ENCODE results near the gene SCN5A.
"Not testable (repeated sequence)": the region's sequence is repeated elsewhere in the genome, so short reads cannot be mapped to it uniquely, and the experiment has no call there.

Gene SCN5A

DNA sequence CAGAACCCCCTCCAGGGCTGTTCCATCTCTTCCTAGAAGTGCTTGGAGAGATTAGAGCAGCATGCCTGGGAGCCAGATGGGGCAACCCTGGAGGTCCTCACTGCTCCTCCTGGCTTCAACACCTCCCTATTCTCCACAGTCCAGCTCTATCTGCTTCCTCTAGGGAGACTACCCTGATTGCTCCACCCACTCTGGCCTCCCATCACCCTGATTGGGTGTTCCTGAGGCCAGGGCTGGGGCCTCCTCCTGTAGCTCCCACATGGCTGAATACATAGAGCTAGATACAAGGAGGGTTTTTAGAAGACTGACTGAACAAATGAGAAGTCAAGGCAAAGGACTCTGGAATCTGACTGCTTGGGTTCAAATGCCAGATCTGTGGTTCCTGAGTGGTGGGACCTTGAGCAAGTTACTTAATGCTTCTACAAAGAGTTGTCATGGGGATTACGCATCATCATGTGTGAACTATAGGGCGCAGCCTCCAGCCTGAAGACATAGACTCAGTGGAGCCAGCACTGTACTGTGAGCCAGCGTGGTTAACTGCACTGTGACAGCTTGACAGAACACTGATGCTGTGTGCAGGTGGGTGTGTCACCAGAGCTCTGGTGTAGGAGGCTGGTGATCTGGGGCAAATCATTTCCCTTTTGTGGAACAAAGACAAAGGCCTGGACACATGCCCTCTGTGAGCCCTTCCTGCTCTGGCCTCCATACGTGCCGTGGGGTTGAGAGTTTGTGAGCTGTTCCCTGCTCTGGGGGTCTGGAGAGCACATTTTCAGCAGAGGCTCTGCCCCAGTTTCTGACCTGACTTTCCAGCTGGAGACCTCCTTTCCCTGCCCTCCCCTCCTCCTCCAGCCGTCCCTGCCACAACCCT, 74.8 kb downstream of the SCN5A start:
- DNase-seq (ENCODE audit: low read depth, low spot score): no peak
- no peak overlapping the region for H3K4me3 ChIP-seq (ENCODE audit: low read length)

- H3K4me3 ChIP-seq (ENCODE audit: low read length): no peak overlapping the region
- DNase-seq (ENCODE audit: low read depth, low spot score): no peak
Measured at GRCh38 chr3:38573556-38573955, 75.9 kb downstream of the SCN5A start.

- no peak overlapping the region for H3K4me3 ChIP-seq (ENCODE audit: low read length)
- no peak for DNase-seq (ENCODE audit: low read depth, low spot score)
Measured at GRCh38 chr3:38573111-38573510, 76.4 kb downstream of the SCN5A start.

- H3K4me3 ChIP-seq (ENCODE audit: low read length): no peak overlapping the region
- no peak for DNase-seq (ENCODE audit: low read depth, low spot score)
Measured at GRCh38 chr3:38567498-38567897, 82.0 kb downstream of the SCN5A start.

DNA sequence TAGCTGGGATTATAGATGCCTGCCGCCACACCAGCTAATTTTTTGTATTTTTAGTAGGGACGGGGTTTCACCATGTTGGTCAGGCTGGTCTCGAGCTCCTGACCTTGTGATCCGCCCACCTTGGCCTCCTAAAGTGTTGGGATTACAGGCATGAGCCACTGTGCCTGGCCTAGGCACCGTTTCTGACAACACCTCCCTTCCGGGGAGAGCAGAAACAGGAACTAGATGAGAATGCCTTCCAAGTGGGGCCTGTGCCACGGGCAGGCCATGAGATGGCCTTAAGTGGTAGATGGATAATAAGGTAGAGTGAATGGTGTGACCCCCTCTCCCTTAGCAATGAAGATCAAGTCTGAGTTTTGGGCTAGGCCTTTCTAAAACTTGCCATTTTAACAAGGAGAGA, 82.7 kb downstream of the SCN5A start:
- H3K4me3 ChIP-seq (ENCODE audit: low read length); DNase-seq (ENCODE audit: low read depth, low spot score): not testable (repeated sequence)

DNA sequence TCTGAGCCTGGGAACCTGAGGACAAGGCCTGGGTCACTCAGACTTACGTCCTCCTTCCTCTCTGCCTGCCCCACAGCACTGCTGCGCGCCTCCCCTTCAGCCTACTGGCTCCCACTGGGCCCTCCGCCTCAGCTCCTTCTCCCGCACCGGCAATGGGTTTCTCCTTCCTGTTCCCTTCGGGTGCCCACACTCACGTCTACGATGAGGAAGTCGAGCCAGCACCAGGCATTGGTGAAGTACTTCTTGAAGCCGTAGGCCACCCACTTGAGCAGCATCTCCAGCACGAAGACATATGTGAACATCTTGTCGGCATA, 83.3 kb downstream of the SCN5A start:
- H3K4me3 ChIP-seq (ENCODE audit: low read length): no peak overlapping the region
- no peak for DNase-seq (ENCODE audit: low read depth, low spot score)

DNA sequence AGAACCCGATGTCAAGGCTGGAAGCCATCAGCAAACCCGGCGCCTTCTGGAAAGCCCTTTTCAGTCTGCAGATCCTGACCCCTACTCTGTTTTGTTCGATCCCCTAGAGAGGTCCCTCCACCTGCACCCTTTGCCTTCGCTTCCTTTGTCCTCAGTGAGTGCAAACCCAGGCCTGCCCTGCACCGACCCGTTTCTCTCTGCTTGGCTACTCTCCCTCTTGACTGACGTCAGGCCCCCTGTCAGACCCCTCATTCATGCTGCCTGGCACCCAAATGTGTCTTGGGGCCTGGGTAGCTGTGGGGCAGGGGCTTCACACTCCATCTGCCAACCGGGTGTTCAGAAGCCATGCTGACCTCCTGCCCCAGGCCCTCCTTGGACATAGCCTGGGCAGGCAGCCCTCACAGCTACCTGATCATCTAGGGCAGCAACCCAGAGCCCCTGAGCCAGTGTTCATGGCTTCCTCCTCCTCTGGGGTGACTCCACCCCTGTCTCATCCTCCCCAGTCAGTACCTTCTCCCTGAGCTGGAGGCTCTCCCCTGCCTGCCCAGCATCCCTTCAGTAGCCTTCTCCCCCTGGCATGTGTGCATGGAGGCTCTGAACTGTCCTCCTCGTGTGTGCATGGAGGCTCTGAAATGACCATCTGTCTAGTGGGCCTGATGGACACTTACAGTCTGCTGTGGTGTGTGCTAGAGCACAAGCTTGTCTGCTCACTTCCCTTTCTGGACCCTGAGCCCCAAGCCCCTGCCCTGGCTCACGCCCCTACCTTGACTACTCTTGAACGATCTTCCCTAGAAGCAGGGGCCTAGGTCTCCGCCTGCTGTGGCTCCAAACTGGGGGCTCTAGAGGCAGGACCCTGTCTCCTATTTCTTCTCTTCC, 83.9 kb downstream of the SCN5A start:
- no peak for DNase-seq (ENCODE audit: low read depth, low spot score)
- no peak overlapping the region for H3K4me3 ChIP-seq (ENCODE audit: low read length)

DNA sequence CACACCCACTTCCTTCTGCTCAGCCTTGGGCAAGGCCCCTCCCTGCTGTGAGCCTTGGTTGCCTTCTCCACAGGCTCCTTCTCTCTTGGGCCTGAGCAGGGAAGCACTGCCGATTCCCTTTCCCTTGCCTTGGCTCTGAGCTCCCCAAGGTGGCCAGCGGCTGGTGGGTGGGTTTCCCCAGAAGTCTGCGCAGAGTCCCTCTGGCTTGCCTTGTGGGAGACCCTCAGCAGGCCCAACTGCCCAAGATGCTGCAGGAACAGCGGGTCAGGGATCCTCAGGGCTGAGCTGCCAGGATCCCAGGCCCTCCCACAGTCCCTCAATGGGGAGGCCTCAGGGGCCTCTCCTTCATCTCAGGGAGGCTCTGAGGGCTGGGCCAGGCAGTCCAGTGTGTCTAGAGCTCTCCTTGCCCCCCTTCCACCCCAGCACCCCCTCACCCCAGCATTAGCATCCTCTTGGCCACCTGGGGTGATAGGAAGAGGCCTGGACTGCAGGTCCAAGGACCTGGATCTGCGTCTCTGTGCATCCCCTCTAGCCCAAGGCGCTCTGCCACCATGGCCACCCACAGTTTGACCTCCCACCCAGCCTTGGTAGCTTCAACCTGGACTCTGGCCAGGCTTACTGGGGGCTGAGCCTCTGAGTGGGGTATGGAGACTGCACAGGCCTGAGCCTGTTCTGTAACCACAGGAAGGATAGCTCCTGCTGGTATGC, 84.7 kb downstream of the SCN5A start:
- H3K4me3 ChIP-seq (ENCODE audit: low read length): no peak overlapping the region
- DNase-seq (ENCODE audit: low read depth, low spot score): no peak

GRCh38 chr3:38563886-38564270, 85.6 kb downstream of the SCN5A start:
- DNase-seq (ENCODE audit: low read depth, low spot score): no peak
- no peak overlapping the region for H3K4me3 ChIP-seq (ENCODE audit: low read length)

DNA sequence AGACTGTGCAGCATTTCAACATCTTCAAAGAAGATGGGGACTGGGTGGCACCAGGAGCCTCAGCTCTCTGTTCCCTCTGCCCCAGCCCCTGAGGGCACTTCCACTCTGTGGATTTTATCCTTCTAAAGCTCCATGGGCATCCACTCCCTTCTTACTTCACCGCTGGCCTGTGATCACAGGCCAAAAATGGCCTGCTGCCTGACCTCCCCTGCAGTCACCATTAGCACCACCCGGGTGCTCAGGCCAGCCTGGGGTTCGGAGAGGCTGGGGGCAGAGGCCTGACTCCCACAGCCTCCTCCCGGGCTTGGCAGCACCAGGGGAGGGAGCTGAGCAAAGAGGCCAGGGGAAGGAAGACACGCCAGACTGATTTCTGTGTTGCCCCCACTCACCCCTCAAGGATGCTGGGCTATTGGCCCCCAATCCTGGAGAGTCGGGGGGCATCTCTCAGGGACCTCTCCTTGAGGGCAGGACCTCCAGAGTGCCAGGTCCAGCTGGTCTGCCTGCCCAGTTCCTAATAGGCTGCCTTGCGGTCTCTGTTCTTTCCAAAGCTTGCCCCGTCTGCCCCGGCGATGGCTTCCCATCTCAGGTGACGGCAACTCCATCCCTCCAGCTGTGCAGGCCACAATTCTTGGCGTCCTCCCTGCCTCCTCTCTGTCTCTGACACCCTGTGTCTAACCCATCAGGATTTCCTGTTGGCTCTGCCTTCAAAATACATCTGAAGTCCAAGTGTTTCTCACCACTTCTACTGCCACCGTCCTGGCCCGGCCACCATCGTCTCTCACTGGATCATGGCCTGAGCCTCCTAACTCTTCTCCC, 86.2 kb downstream of the SCN5A start:
- no peak overlapping the region for H3K4me3 ChIP-seq (ENCODE audit: low read length)
- DNase-seq (ENCODE audit: low read depth, low spot score): no peak

GRCh38 chr3:38562467-38562925, 87.0 kb downstream of the SCN5A start:
- no peak for DNase-seq (ENCODE audit: low read depth, low spot score)
- H3K4me3 ChIP-seq (ENCODE audit: low read length): no peak overlapping the region

GRCh38 chr3:38561746-38562466, 87.6 kb downstream of the SCN5A start:
- no peak for DNase-seq (ENCODE audit: low read depth, low spot score)

GRCh38 chr3:38560996-38561717, 88.3 kb downstream of the SCN5A start:
- DNase-seq (ENCODE audit: low read depth, low spot score): no peak
- H3K4me3 ChIP-seq (ENCODE audit: low read length): no peak overlapping the region

More at GRCh38 chr3:38561746-38562466, 87.6 kb downstream of the SCN5A start:
- no peak overlapping the region for H3K4me3 ChIP-seq (ENCODE audit: low read length)

DNA sequence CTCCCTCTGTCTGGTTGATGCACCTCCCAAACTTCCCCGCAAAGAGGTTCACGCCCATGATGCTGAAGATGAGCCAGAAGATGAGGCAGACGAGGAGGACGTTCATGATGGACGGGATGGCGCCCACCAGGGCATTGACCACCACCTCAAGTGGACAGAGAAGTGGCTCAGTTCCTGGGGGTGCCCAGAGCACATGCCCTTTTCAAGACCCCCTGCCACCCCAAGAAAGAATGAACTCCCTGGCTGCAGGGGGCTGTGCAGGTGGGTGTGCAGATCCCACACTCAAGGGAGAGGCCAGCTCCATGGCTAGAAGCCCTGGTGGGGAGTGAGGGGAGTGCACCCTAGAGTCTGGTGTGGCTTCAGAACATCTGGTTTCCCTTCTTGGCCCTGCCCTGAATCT, 89.2 kb downstream of the SCN5A start:
- no peak for DNase-seq (ENCODE audit: low read depth, low spot score)
- H3K4me3 ChIP-seq (ENCODE audit: low read length): no peak overlapping the region

DNA sequence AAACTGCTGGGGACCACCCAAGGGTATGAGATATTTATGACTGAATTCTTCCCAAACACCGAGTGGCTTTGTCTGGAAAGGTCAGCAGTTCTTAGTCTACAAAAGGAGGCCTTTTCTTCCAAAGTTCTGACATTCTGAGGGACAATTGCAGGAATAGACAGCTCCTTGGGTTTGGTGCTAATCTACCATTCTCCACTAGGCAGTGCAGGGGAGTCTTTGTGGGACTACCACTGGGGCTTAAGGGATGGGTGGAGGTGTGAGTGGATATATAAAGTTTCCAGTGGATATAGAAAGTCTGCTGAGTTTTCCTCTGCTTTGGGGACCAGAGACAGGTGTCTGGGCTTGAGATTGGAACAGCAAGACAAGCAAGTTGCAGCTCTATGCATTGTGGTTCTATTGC, 90.6 kb downstream of the SCN5A start:
- DNase-seq (ENCODE audit: low read depth, low spot score): no peak
- no peak overlapping the region for H3K4me3 ChIP-seq (ENCODE audit: low read length)

- H3K4me3 ChIP-seq (ENCODE audit: low read length): no peak overlapping the region
- no peak for DNase-seq (ENCODE audit: low read depth, low spot score)
Measured at GRCh38 chr3:38556640-38557358, 92.7 kb downstream of the SCN5A start.

DNA sequence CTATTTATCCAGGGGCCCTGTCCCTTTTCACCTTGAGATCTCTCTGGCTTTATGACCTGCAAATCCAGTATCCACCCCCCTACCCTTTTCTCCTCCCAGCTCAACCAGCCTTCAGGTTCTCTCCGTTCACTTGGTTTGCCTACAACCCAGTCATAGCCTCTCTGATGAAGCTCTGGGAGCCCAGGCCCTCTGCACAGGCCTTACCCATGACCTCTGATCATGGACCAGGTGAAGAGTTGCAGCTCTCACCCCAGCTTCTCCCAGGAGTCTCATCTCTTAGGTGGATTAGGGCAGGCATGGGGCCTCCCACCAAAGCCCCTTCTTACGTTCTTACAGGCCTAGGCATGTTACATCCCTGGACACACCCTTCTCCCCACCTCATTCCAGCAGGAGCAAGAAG, 93.6 kb downstream of the SCN5A start:
- H3K4me3 ChIP-seq (ENCODE audit: low read length): no peak overlapping the region
- no peak for DNase-seq (ENCODE audit: low read depth, low spot score)

Data from Jurkat, Clone E6-1 (cell line).